Lower lobe of right lung (tissue), 2 donors: ENCODE results near the gene SLC9A2. TPM values are rescaled to one million over a fixed set of nuclear protein-coding genes. Genes with fewer than 3 reads are reported as not detected.

Experiments used
- ATAC-seq, 2 donors: fragments of 200-7000 bp; cut with Tn5 transposase; one replicate each; pipeline ENCODE4 v1.9.1; 2020 to 2022; ENCODE audit warnings: mild to moderate bottlenecking in 2 of 2, moderate library complexity in 2 of 2
- DNase-seq: peaks from one replicate; pipeline ENCODE4 v3.0.0-alpha.2; 2020
- H3K27ac ChIP-seq: fragments of 200-600 bp; one replicate; pipeline ENCODE4 v1.8.0; 2022
- H3K27me3 ChIP-seq: fragments of 200-600 bp; one replicate; pipeline ENCODE4 v1.8.0; 2022; ENCODE audit warnings: low read depth
- H3K36me3 ChIP-seq: fragments of 200-600 bp; one replicate; pipeline ENCODE4 v1.8.0; 2022; ENCODE audit warnings: mild to moderate bottlenecking
- H3K4me1 ChIP-seq: fragments of 200-600 bp; one replicate; pipeline ENCODE4 v1.8.0; 2022
- H3K4me3 ChIP-seq: fragments of 200-600 bp; one replicate; pipeline ENCODE4 v1.8.0; 2022; ENCODE audit warnings: mild to moderate bottlenecking
- H3K9me3 ChIP-seq: fragments of 200-600 bp; one replicate; pipeline ENCODE4 v1.8.0; 2022
- CTCF ChIP-seq: fragments of 200-600 bp; IDR thresholded peaks from one replicate; pipeline ENCODE4 v1.8.0; 2022; ENCODE audit warnings: antibody characterized with exemption, mild to moderate bottlenecking
- intact Hi-C: fragments of 100-400 bp; cut with DNase I; formaldehyde crosslinking; loops from one replicate; pipeline ENCODE4 v1.11.0; 2022
- total RNA-seq: library from RNA; stranded (reverse); fragmentation: NEBNext Ultra II Directional; extraction: Animal tissue kit (Norgen Biotek cat#: 25700); gene quantifications from one replicate; pipeline ENCODE4 v1.2.1, GENCODE V29; 2021
- donor health status: DM: no; HTN: yes; CAD: no; lungs with severe emphysema.

SLC9A2 gene
- total RNA-seq, 1 donor from 2014 or later: 0.35 TPM

GRCh38 chr2:102696463-102696862 is 77.1 kb downstream of the SLC9A2 start:
- ATAC-seq: no peak
- no peaks in the 10 kb centered on the region for H3K36me3 ChIP-seq
- intact Hi-C loops: no loop called here
- H3K27me3 ChIP-seq: no peaks in the 10 kb centered on the region
- TF ChIP-seq CTCF: no peak
- no peaks in the 10 kb centered on the region for H3K4me1 ChIP-seq
- no peak overlapping the region for H3K4me3 ChIP-seq
- H3K9me3 ChIP-seq: no peaks in the 10 kb centered on the region
- no peak overlapping the region for H3K27ac ChIP-seq
- DNase-seq: no peak

- no peaks in the 10 kb centered on the region for H3K4me1 ChIP-seq
- H3K27ac ChIP-seq: no peak overlapping the region
- H3K4me3 ChIP-seq: no peak overlapping the region
- no peak for TF ChIP-seq CTCF
- no peak for DNase-seq
- ATAC-seq: no peak
- intact Hi-C loops: no loop called here
- no peaks in the 10 kb centered on the region for H3K36me3 ChIP-seq
- H3K9me3 ChIP-seq: no peaks in the 10 kb centered on the region
- H3K27me3 ChIP-seq: peaks cover 4% of the 10 kb centered on the region
Measured at GRCh38 chr2:102698369-102699111, 79.2 kb downstream of the SLC9A2 start.

- intact Hi-C loops: no loop called here
Measured at GRCh38 chr2:102703305-102703704, 84.0 kb downstream of the SLC9A2 start.

GRCh38 chr2:102703748-102704147 is 84.4 kb downstream of the SLC9A2 start:
- no peak for DNase-seq
- H3K4me1 ChIP-seq: no peaks in the 10 kb centered on the region
- no peak overlapping the region for H3K27ac ChIP-seq
- H3K36me3 ChIP-seq: no peaks in the 10 kb centered on the region
- TF ChIP-seq CTCF: no peak
- peaks cover 8% of the 10 kb centered on the region for H3K27me3 ChIP-seq
- ATAC-seq: no peak
- intact Hi-C loops: no loop called here
- H3K4me3 ChIP-seq: no peak overlapping the region
- H3K9me3 ChIP-seq: no peaks in the 10 kb centered on the region

More at GRCh38 chr2:102703305-102703704, 84.0 kb downstream of the SLC9A2 start:
- no peak for DNase-seq
- no peak for ATAC-seq
- no peak overlapping the region for H3K4me3 ChIP-seq
- H3K9me3 ChIP-seq: no peaks in the 10 kb centered on the region
- no peaks in the 10 kb centered on the region for H3K4me1 ChIP-seq
- no peak for TF ChIP-seq CTCF
- no peaks in the 10 kb centered on the region for H3K36me3 ChIP-seq
- H3K27ac ChIP-seq: no peak overlapping the region
- peaks cover 5% of the 10 kb centered on the region for H3K27me3 ChIP-seq

GRCh38 chr2:102704531-102704930 is 85.2 kb downstream of the SLC9A2 start:
- Histone ChIP-seq H3K9me3 (no peaks in the 10 kb centered on the region), H3K4me3 (no peak overlapping the region), H3K4me1 (no peaks in the 10 kb centered on the region), H3K27ac (no peak overlapping the region), H3K36me3 (no peaks in the 10 kb centered on the region), H3K27me3 (peaks cover 8% of the 10 kb centered on the region)
- intact Hi-C loops: no loop called here
- ATAC-seq (no peak), DNase-seq (no peak)
- TF ChIP-seq CTCF: no peak
